Fibroblast of lung (primary cell): ENCODE data around the gene MSI2. TPM values are rescaled to one million over a fixed set of nuclear protein-coding genes. Genes with fewer than 3 reads are reported as not detected.

Experiments used
- DNase-seq, 2 donors: peaks; one replicate each; pipeline versions ENCODE4 v3.0.0 to v3.0.0-alpha.2; 2010; ENCODE audit warnings: low read depth in 2 of 2
- H2AFZ ChIP-seq: 2 replicates; pipeline ENCODE4 v1.5.1; 2012; ENCODE audit warnings: low read length, control low read depth, inconsistent platforms
- H3K27ac ChIP-seq: 2 replicates; pipeline ENCODE4 v1.5.1; 2011; ENCODE audit warnings: low read length, control low read depth; ENCODE audit not compliant: insufficient read depth
- H3K27me3 ChIP-seq: 2 replicates; pipeline ENCODE4 v1.5.1; 2011; ENCODE audit warnings: mild to moderate bottlenecking, low read length; ENCODE audit not compliant: control insufficient read depth, insufficient read depth
- H3K36me3 ChIP-seq: 2 replicates; pipeline ENCODE4 v1.5.1; 2011; ENCODE audit warnings: low read length; ENCODE audit not compliant: control insufficient read depth, insufficient read depth
- H3K4me1 ChIP-seq: 2 replicates; pipeline ENCODE4 v1.5.1; 2011; ENCODE audit warnings: low read length; ENCODE audit not compliant: control insufficient read depth, insufficient read depth; ENCODE audit errors: extremely low read depth
- H3K4me2 ChIP-seq: 2 replicates; pipeline ENCODE4 v1.5.1; 2011; ENCODE audit warnings: low read length, control low read depth; ENCODE audit not compliant: insufficient read depth; ENCODE audit errors: extremely low read depth
- H3K4me3 ChIP-seq, 4 experiments: fragments of 200-600 bp in 1 of 4; sonication (generic) in 1 of 4; replicated peaks in 1 of 4; 2 replicates each; pipeline ENCODE4 v1.5.1; 2011 to 2016; ENCODE audit warnings: low read length in 4 of 4, low read depth in 3 of 4, mild to moderate bottlenecking in 3 of 4, control low read depth in 2 of 4, inconsistent platforms in 1 of 4, mixed read lengths in 1 of 4; ENCODE audit not compliant: insufficient read depth in 1 of 4; ENCODE audit errors: control extremely low read depth in 1 of 4
- H3K79me2 ChIP-seq: 2 replicates; pipeline ENCODE4 v1.5.1; 2012; ENCODE audit warnings: mild to moderate bottlenecking, low read length, inconsistent platforms; ENCODE audit not compliant: control insufficient read depth, insufficient read depth
- H3K9ac ChIP-seq: 2 replicates; pipeline ENCODE4 v1.5.1; 2011; ENCODE audit warnings: mild to moderate bottlenecking, low read length, control low read depth; ENCODE audit not compliant: insufficient read depth
- H3K9me3 ChIP-seq: 2 replicates; pipeline ENCODE4 v1.5.1; 2012; ENCODE audit warnings: low read depth, low read length; ENCODE audit not compliant: control insufficient read depth, insufficient read depth
- H4K20me1 ChIP-seq: 2 replicates; pipeline ENCODE4 v1.5.1; 2011; ENCODE audit warnings: low read length; ENCODE audit not compliant: control insufficient read depth, insufficient read depth; ENCODE audit errors: extremely low read depth
- EZH2 ChIP-seq: IDR thresholded peaks from 2 replicates; pipeline ENCODE4 v1.5.1; 2012; ENCODE audit warnings: low read length, control low read depth, mild to moderate bottlenecking; ENCODE audit errors: missing control alignments
- polyA plus RNA-seq, 2 donors: library from polyadenylated mRNA; depleted of rRNA in 1 of 2; stranded (reverse) in 1 of 2; unstranded in 1 of 2; fragments of >200 nt; gene quantifications; 2 replicates each; pipeline ENCODE4 v1.2.1, GENCODE V29; 2011 to 2012; ENCODE audit warnings: missing spikeins in 1 of 2
- total RNA-seq: library from RNA; depleted of rRNA; stranded (reverse); fragments of >200 nt; gene quantifications from 2 replicates; pipeline ENCODE4 v1.2.1, GENCODE V29; 2014
- TF ChIP-seq, protein P1 (sequence below), 2 donors: IDR thresholded peaks in 1 of 2; conservative IDR thresholded peaks in 1 of 2; 1 replicate in 1 of 2; 2 replicates in 1 of 2; pipeline ENCODE4 v1.5.1; 2011 to 2012; ENCODE audit warnings: low read length in 2 of 2, control low read depth in 1 of 2, inconsistent platforms in 1 of 2, low read depth in 1 of 2, mild to moderate bottlenecking in 1 of 2

MSI2 gene
- total and polyA plus RNA-seq, 2 donors (not counting 1 experiment from before 2014, with no cell fraction given), result 6.8 to 14.2 TPM

DNA sequence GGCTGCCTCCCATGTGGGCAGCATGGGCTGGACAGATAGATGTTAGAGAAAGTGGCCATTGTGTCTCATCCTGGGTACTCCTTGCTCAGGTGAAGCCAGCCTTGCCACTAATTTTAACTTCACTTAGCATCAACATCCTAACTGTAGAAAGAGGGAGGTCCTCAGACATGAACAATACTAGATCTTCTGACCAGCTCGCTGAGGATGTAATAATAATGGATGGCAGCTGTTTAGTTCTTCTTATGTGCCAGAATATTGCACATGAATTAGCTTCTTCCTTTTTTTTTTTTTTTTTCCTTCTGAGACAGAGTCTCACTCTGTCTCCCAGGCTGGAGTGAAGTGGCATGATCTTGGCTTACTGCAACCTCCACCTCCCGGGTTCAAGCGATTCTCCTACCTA is 256.4 kb downstream of the MSI2 start:
- Histone ChIP-seq H3K4me2 (no peak overlapping the region), H3K4me1 (no peaks in the 10 kb centered on the region), H3K27me3 (no peaks in the 10 kb centered on the region), H3K79me2 (no peaks in the 10 kb centered on the region), H3K36me3 (no peaks in the 10 kb centered on the region), H3K9me3 (no peaks in the 10 kb centered on the region), H4K20me1 (no peaks in the 10 kb centered on the region), H3K27ac (no peak overlapping the region), H3K4me3 (no peak overlapping the region), H3K9ac (no peak overlapping the region), H2AFZ (no peak overlapping the region)
- TF ChIP-seq, protein P1, sequence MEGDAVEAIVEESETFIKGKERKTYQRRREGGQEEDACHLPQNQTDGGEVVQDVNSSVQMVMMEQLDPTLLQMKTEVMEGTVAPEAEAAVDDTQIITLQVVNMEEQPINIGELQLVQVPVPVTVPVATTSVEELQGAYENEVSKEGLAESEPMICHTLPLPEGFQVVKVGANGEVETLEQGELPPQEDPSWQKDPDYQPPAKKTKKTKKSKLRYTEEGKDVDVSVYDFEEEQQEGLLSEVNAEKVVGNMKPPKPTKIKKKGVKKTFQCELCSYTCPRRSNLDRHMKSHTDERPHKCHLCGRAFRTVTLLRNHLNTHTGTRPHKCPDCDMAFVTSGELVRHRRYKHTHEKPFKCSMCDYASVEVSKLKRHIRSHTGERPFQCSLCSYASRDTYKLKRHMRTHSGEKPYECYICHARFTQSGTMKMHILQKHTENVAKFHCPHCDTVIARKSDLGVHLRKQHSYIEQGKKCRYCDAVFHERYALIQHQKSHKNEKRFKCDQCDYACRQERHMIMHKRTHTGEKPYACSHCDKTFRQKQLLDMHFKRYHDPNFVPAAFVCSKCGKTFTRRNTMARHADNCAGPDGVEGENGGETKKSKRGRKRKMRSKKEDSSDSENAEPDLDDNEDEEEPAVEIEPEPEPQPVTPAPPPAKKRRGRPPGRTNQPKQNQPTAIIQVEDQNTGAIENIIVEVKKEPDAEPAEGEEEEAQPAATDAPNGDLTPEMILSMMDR (conservative IDR thresholded peaks at IDR 0.05 in 1 of 2, IDR thresholded peaks at IDR 0.05 in 1 of 2; ENCODE audit: low read depth in 1 of 2, low read length in 2 of 2), result no peak
- no peak for TF ChIP-seq EZH2
- DNase-seq, result no peak

DNA sequence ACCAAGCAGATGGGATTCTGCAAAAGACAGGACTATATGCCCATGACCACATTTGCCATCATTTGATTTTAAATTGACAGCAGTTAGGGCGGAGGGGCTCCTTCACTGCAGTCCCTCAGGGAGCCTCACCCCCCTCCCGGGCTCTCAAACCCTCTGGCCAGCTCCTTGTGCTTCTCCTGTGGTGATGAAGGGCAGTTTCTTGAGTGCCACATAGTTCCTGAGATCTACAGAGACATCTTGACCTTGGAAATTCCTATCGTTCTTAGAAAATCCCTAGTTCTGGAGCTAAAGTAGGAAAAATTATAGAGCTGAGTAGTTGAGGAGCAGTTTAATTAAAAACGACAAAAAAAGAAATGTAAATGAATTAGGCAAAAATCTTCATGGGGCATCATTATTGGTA is 257.2 kb downstream of the MSI2 start:
- Histone ChIP-seq H3K4me3 (no peak overlapping the region), H3K36me3 (no peaks in the 10 kb centered on the region), H3K9ac (no peak overlapping the region), H3K27ac (no peak overlapping the region), H3K4me2 (no peak overlapping the region), H2AFZ (no peak overlapping the region), H3K27me3 (no peaks in the 10 kb centered on the region), H3K79me2 (no peaks in the 10 kb centered on the region), H4K20me1 (no peaks in the 10 kb centered on the region), H3K4me1 (no peaks in the 10 kb centered on the region), H3K9me3 (no peaks in the 10 kb centered on the region)
- no peak for DNase-seq
- no peak for TF ChIP-seq EZH2
- TF ChIP-seq, protein P1 (conservative IDR thresholded peaks at IDR 0.05 in 1 of 2, IDR thresholded peaks at IDR 0.05 in 1 of 2; ENCODE audit: low read depth in 1 of 2, low read length in 2 of 2), result no peak

DNA sequence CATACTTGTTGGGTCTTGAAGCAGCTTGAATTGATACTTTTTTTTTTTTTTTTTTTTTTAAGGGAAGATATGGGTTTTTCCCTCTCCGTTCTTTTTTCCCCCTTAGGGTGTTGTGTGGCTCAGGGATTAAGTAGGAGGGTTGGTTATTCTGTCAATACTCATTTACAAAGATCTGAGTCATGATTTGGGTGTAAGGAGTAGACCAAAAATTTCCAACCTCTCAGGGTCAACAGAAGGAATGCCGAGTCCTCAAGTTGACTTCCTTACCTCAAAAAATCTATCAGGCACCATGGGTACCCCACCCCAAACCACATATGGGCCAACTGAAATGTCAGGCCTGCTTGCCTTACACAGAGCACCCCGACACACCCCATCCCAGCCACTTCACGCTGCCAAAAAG is 258.3 kb downstream of the MSI2 start:
- H4K20me1 ChIP-seq, result no peaks in the 10 kb centered on the region
- no peaks in the 10 kb centered on the region for H3K36me3 ChIP-seq
- H3K9me3 ChIP-seq, result no peaks in the 10 kb centered on the region
- H3K27ac ChIP-seq, result no peak overlapping the region
- DNase-seq, result no peak
- no peaks in the 10 kb centered on the region for H3K79me2 ChIP-seq
- H3K4me2 ChIP-seq, result no peak overlapping the region
- no peaks in the 10 kb centered on the region for H3K27me3 ChIP-seq
- no peak overlapping the region for H3K4me3 ChIP-seq
- H2AFZ ChIP-seq, result no peak overlapping the region
- no peaks in the 10 kb centered on the region for H3K4me1 ChIP-seq
- TF ChIP-seq, protein P1 (conservative IDR thresholded peaks at IDR 0.05 in 1 of 2, IDR thresholded peaks at IDR 0.05 in 1 of 2; ENCODE audit: low read depth in 1 of 2, low read length in 2 of 2), result no peak
- no peak for TF ChIP-seq EZH2
- H3K9ac ChIP-seq, result no peak overlapping the region
